ENCODE measurements around the gene MFSD11.

MFSD11 gene

DNA sequence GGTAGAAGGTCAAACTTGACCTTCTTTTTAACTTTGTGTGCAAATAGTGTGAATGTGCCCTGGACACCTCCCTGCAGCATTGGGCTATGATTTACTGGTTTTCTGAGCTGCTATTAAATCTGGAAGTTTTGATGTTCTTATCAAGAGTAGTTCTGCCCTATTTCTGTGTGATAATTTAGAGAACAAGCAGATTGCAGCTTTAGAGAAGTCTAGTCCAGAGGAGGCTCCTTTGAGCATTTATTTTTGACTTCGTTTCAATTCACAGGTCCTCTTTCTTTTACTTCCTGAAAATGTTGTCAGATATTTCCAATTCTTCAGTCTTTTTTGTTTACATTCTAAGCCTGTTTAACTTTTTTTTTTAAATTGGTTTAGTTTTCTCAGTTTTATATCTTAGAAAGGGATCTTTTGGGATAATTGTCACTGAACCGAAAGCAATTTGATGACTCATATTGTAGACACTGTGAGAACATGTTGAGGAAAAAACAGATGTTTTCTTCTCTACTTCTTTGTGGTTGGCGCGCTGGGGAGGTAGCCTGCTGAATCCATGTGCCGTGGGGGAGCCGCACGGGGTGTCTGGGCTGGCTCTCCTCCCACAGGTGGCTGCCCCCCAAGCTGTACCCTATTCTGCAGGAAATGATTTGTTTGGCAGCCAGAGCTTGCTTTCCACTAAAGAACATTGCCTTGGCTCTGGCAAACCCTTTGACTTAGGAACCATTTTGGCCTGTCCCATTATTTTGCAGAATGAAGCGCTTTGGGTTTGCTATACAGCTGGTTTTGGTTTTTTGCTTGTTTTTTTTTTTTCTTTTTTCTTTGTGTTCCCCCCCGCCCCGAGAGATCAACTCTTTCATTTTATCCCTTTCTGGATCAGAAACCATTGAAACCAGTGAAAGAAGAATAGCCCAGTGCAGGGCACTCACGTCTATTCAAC lies 53.4 kb downstream of the MFSD11 start:
- TF ChIP-seq CTCF (IDR thresholded peaks at IDR 0.05; ENCODE audit: control insufficient read depth, extremely low read depth, insufficient read depth): no peak
- H3K4me3 ChIP-seq (ENCODE audit: low read depth, low read length): no peak overlapping the region
- DNase-seq (ENCODE audit: low read depth): no peak

DNA sequence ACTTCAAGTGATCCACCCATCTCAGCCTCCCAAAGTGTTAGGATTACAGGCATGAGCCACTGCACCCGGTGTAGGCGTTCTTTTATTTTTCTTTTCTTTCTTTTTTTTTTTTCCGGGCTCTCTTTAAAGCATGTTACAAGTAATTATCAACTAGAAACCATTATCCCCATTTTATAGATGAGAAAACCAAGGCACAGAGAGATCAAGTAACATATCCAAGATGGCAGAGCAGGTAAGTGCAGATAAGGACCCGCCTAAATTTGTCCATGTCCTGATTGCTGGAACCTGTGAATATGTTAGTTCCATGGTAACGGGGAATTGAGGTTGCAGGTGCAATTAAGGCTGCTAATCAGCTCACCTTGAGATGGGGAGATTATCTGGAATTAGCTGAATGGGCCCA lies 54.4 kb downstream of the MFSD11 start:
- no peak overlapping the region for H3K4me3 ChIP-seq (ENCODE audit: low read depth, low read length)
- TF ChIP-seq CTCF (IDR thresholded peaks at IDR 0.05; ENCODE audit: control insufficient read depth, extremely low read depth, insufficient read depth): no peak
- no peak for DNase-seq (ENCODE audit: low read depth)

DNA sequence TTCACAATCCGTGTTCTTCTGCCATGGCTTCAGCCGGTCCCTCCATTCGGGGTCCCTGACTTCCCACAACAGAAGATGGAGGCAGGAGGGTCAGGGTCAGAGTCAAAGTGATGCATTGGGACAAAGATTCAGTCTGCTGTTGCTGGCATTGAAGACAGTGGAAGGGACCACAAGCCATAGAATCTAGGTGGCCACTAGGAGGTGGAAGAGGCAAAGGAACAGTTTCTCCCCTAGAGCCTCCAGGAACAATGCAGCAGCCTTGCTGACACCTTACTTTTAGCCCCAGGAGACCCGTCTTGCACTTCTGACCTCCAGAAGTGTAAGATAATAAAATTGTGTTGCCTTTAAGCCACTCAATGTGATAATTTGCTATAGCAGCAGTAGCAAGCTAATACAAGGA lies 55.9 kb downstream of the MFSD11 start:
- DNase-seq (ENCODE audit: low read depth): no peak
- peak; percentile 45 for TF ChIP-seq CTCF (IDR thresholded peaks at IDR 0.05; ENCODE audit: control insufficient read depth, extremely low read depth, insufficient read depth)

DNA sequence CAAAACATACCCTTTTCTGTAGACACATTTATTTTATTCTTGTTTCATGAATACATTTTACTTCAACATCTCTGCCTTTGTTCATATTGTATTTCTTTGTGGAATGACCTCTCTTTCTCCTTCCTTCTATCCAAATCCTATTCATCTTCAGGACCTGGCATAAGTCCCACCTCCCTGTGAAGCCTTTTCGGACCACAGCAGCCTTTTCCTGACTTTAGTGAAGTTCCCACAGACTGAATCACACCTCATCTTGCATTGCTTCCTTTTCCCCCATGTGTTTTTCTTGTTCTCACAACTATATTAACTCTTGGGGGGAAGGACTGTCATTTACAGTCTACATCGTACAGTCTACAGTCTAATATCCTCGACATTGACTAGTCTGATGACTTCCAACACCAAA lies 58.2 kb downstream of the MFSD11 start:
- no peak for TF ChIP-seq CTCF (IDR thresholded peaks at IDR 0.05; ENCODE audit: control insufficient read depth, extremely low read depth, insufficient read depth)
- DNase-seq (ENCODE audit: low read depth): no peak
- H3K4me3 ChIP-seq (ENCODE audit: low read depth, low read length): no peak overlapping the region

More for the DNA sequence above, 55.9 kb downstream of the MFSD11 start:
- no peak overlapping the region for H3K4me3 ChIP-seq (ENCODE audit: low read depth, low read length)

DNA sequence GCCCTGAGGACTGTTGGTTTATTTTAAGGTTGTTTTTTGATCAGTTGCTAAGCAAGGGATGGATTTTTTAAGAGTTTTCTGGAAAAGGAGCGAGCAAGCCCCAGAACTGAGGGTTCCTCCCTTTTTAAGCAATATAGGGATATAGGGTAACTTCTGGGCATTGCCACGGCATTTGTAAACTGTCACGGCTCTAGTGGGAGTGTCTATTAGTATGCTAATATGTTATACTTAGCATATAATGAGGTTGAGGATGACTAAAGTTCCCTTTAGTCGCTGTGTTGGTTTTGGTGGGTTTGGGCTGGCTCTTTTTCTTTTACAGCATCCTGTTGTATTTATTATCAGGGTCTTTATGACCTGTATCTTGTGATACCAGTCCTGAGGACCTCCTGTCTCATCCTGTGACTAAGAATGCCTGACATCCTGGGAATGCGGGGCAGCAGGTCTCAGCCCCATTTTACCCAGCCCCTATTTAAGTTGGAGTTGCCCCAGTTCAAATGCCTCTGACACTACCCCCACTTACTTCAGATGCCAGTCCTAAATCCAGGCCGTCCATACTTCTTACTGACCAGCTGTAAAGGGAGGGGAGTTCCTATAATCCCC lies 59.4 kb downstream of the MFSD11 start:
- no peak overlapping the region for H3K4me3 ChIP-seq (ENCODE audit: low read depth, low read length)
- no peak for DNase-seq (ENCODE audit: low read depth)
- TF ChIP-seq CTCF (IDR thresholded peaks at IDR 0.05; ENCODE audit: control insufficient read depth, extremely low read depth, insufficient read depth): no peak

DNA sequence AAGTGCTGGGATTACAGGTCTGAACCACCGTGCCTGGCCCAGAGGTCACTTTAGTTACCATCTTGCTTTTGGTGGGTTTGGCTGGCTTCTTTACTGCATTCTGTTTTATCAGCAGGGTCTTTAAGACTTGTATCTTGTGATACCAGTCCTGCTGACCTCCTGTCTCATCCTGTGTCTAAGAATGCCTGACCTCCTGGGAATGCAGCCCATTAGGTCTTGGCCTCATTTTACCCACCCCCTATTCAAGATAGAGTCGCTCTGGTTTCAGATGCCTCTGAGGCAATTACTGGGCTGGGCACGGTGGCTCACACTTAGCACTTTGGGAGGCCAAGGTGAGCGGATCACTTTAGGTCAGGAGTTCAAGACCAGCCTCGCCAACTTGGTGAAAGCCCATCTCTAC lies 63.8 kb downstream of the MFSD11 start:
- DNase-seq (ENCODE audit: low read depth): no peak
- H3K4me3 ChIP-seq (ENCODE audit: low read depth, low read length): no peak overlapping the region
- no peak for TF ChIP-seq CTCF (IDR thresholded peaks at IDR 0.05; ENCODE audit: control insufficient read depth, extremely low read depth, insufficient read depth)

Data from LNCaP clone FGC (cell line).